Right atrium auricular region (tissue), 2 donors: ENCODE data around the gene RNASE13. TPM values are rescaled to one million over a fixed set of nuclear protein-coding genes. Genes with fewer than 3 reads are reported as not detected.

Source experiments
- DNase-seq: peaks from one replicate; pipeline ENCODE4 v3.0.0-alpha.2; 2019; ENCODE audit warnings: low spot score
- H3K27ac ChIP-seq, 2 donors: fragments of 200-600 bp; sonication (generic); 1 replicate in 1 of 2; 2 replicates in 1 of 2; pipeline ENCODE4 v1.5.1; 2016 to 2019
- H3K27me3 ChIP-seq, 2 donors: fragments of 200-600 bp; sonication (generic); one replicate each; pipeline versions ENCODE4 v1.5.1 to v1.6.0; 2017 to 2019
- H3K36me3 ChIP-seq: fragments of 200-600 bp; sonication (generic); one replicate; pipeline ENCODE4 v1.5.1; 2016
- H3K4me1 ChIP-seq, 2 donors: fragments of 200-600 bp; sonication (generic); one replicate each; pipeline versions ENCODE4 v1.5.1 to v1.6.0; 2017 to 2019
- H3K4me3 ChIP-seq, 2 donors: fragments of 200-600 bp; sonication (generic); 1 replicate in 1 of 2; 2 replicates in 1 of 2; pipeline ENCODE4 v1.5.1; 2017 to 2019; ENCODE audit warnings: mild to moderate bottlenecking in 1 of 2, moderate library complexity in 1 of 2
- H3K9me3 ChIP-seq, 2 donors: fragments of 200-600 bp; sonication (generic); one replicate each; pipeline ENCODE4 v1.5.1; 2019
- CTCF ChIP-seq, 2 donors: fragments of 200-600 bp; sonication (generic); IDR thresholded peaks; one replicate each; pipeline ENCODE4 v1.5.1; 2019; ENCODE audit warnings: antibody characterized with exemption in 2 of 2
- total RNA-seq, 2 donors: library from RNA; depleted of rRNA; stranded (reverse); fragments of >200 nt; gene quantifications; one replicate each; pipeline ENCODE4 v1.1.0, GENCODE V29; 2016

RNASE13 gene
- total RNA-seq, 2 donors from 2014 or later, result not detected

- no peaks in the 10 kb centered on the region for H3K4me1 ChIP-seq
- TF ChIP-seq CTCF (IDR thresholded peaks at IDR 0.05), result no peak
- H3K4me3 ChIP-seq, result no peak overlapping the region
- DNase-seq, result no peak
- no peaks in the 10 kb centered on the region for H3K27me3 ChIP-seq
- peaks cover 76% of the 10 kb centered on the region for H3K36me3 ChIP-seq
- H3K9me3 ChIP-seq, result no peaks in the 10 kb centered on the region
- no peak overlapping the region for H3K27ac ChIP-seq
Observed at GRCh38 chr14:21078287-21078686, 43.7 kb upstream of the RNASE13 start.

- H3K27me3 ChIP-seq, result no peaks in the 10 kb centered on the region
- H3K27ac ChIP-seq, result no peak overlapping the region
- no peaks in the 10 kb centered on the region for H3K9me3 ChIP-seq
- H3K36me3 ChIP-seq, result peaks cover 69% of the 10 kb centered on the region
- no peak for TF ChIP-seq CTCF (IDR thresholded peaks at IDR 0.05)
- DNase-seq, result no peak
- no peak overlapping the region for H3K4me3 ChIP-seq
- H3K4me1 ChIP-seq, result peaks cover 0 to 5% of the 10 kb centered on the region in 2 donors
Observed at GRCh38 chr14:21077672-21078071, 43.1 kb upstream of the RNASE13 start.

GRCh38 chr14:21075719-21076437, 41.3 kb upstream of the RNASE13 start:
- TF ChIP-seq CTCF (IDR thresholded peaks at IDR 0.05), result no peak
- H3K36me3 ChIP-seq, result peaks cover 52% of the 10 kb centered on the region
- no peaks in the 10 kb centered on the region for H3K9me3 ChIP-seq
- peaks cover 0 to 23% of the 10 kb centered on the region in 2 donors for H3K4me1 ChIP-seq
- H3K4me3 ChIP-seq, result no peak overlapping the region
- no peak overlapping the region for H3K27ac ChIP-seq
- no peaks in the 10 kb centered on the region for H3K27me3 ChIP-seq
- no peak for DNase-seq

- peaks cover 0 to 28% of the 10 kb centered on the region in 2 donors for H3K4me1 ChIP-seq
- H3K27ac ChIP-seq, result no peak overlapping the region
- H3K27me3 ChIP-seq, result no peaks in the 10 kb centered on the region
- TF ChIP-seq CTCF (IDR thresholded peaks at IDR 0.05), result no peak
- peaks cover 39% of the 10 kb centered on the region for H3K36me3 ChIP-seq
- DNase-seq, result no peak
- no peaks in the 10 kb centered on the region for H3K9me3 ChIP-seq
- no peak overlapping the region for H3K4me3 ChIP-seq
Observed at GRCh38 chr14:21074398-21075272, 40.0 kb upstream of the RNASE13 start.

- H3K36me3 ChIP-seq, result peaks cover 32% of the 10 kb centered on the region
- H3K27ac ChIP-seq, result no peak overlapping the region
- H3K27me3 ChIP-seq, result no peaks in the 10 kb centered on the region
- no peak for TF ChIP-seq CTCF (IDR thresholded peaks at IDR 0.05)
- no peak overlapping the region for H3K4me3 ChIP-seq
- H3K9me3 ChIP-seq, result no peaks in the 10 kb centered on the region
- peaks cover 0 to 35% of the 10 kb centered on the region in 2 donors for H3K4me1 ChIP-seq
- DNase-seq, result no peak
Observed at GRCh38 chr14:21073921-21074320, 39.3 kb upstream of the RNASE13 start.
